DOHH2 (cell line): ENCODE measurements around the gene SMYD5.

ENCODE experiments used
- H3F3A ChIP-seq: fragments of 200-600 bp; sonication (generic), shearing (Covaris generic); 2 replicates; pipeline ENCODE4 v1.6.0; 2016; ENCODE audit warnings: antibody characterized with exemption, mild to moderate bottlenecking; ENCODE audit not compliant: control insufficient read depth, insufficient read depth
- H3K27ac ChIP-seq: fragments of 200-600 bp; sonication (generic); 2 replicates; pipeline ENCODE4 v1.5.1; 2014; ENCODE audit warnings: low read depth, mild to moderate bottlenecking, low read length, moderate library complexity
- H3K27me3 ChIP-seq: fragments of 200-600 bp; sonication (generic); 2 replicates; pipeline ENCODE4 v1.6.1; 2014; ENCODE audit warnings: mild to moderate bottlenecking, low read length, mixed read lengths; ENCODE audit not compliant: control insufficient read depth
- H3K36me3 ChIP-seq: fragments of 200-600 bp; sonication (generic); 2 replicates; pipeline ENCODE4 v1.6.1; 2014; ENCODE audit warnings: mild to moderate bottlenecking, low read length, moderate library complexity, mixed read lengths; ENCODE audit not compliant: control insufficient read depth
- H3K4me1 ChIP-seq: fragments of 200-600 bp; sonication (generic); 2 replicates; pipeline ENCODE4 v1.6.1; 2014; ENCODE audit warnings: mild to moderate bottlenecking, low read length, mixed read lengths; ENCODE audit not compliant: control insufficient read depth
- H3K4me2 ChIP-seq: fragments of 200-600 bp; sonication (generic); 2 replicates; pipeline ENCODE4 v1.6.0; 2014; ENCODE audit warnings: mild to moderate bottlenecking, low read length, moderate library complexity
- H3K4me3 ChIP-seq: fragments of 200-600 bp; sonication (generic); 2 replicates; pipeline ENCODE4 v1.5.1; 2014; ENCODE audit warnings: mild to moderate bottlenecking, low read length, mixed read lengths
- H3K79me2 ChIP-seq: fragments of 200-600 bp; sonication (generic); 2 replicates; pipeline ENCODE4 v1.6.1; 2014; ENCODE audit warnings: mild to moderate bottlenecking, low read length, mixed read lengths; ENCODE audit not compliant: control insufficient read depth
- H3K9me2 ChIP-seq: fragments of 200-600 bp; sonication (generic); replicated peaks from 2 replicates; pipeline ENCODE4 v1.6.1; 2014; ENCODE audit warnings: mild to moderate bottlenecking, low read length, mixed read lengths; ENCODE audit not compliant: control insufficient read depth
- H3K9me3 ChIP-seq: fragments of 200-600 bp; sonication (generic); 2 replicates; pipeline ENCODE4 v1.6.1; 2014; ENCODE audit warnings: antibody characterized with exemption, low read length, mixed read lengths; ENCODE audit not compliant: control insufficient read depth, insufficient read depth
- H4K20me1 ChIP-seq: fragments of 200-600 bp; sonication (generic); 2 replicates; pipeline ENCODE4 v1.6.0; 2014; ENCODE audit warnings: low read depth, mild to moderate bottlenecking, antibody characterized with exemption, low read length, moderate library complexity; ENCODE audit not compliant: control insufficient read depth, insufficient read depth
- EZH2phosphoT487 ChIP-seq: fragments of 200-600 bp; sonication (generic); IDR thresholded peaks from 2 replicates; pipeline ENCODE4 v1.6.1; 2017; ENCODE audit warnings: borderline replicate concordance, mild to moderate bottlenecking, antibody characterized with exemption, low read length, moderate library complexity, mixed read lengths
- TF ChIP-seq, protein P1 (sequence below): fragments of 200-600 bp; sonication (generic); IDR thresholded peaks from one replicate; pipeline ENCODE4 v1.5.1; 2014; ENCODE audit warnings: antibody characterized with exemption, mild to moderate bottlenecking, low read depth, low read length; ENCODE audit not compliant: poor library complexity, severe bottlenecking

The SMYD5 gene

DNA sequence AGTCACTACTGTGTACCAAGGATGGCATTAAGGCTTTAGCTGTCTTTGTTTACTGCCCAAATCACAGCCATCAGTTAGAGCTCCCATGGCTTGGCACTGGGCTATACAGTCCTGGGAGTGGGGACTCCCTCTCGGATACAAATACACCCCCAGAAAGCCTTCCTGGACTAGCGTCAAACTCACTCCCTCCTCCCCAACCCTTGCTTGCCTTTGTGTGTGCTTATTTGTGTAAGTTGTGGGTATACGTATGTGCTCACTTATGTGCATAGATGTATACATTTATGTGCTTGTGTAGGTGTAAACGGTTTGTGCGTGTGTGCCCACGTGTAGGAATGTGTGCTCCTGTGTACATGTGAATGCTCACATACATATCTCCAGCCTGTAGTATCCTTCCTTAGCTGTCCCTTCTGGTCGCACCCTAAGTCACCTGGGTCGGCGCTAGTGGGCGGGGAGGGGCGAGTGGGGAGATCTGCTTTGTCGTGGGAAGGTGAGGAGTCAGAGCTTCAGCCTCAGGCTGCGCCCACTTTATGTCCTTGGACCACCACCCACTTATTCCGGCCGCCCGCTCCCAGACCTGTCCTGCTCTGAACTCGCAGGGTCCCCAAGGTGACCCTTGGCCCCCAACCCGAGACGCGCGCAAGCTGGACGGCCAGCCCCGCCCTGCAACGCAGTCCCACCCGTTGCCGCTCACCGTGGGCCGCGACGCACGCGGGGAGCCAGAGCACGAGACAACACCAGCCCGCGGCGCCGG lies 18.5 kb downstream of the SMYD5 start:
- H3K27ac ChIP-seq: no peak overlapping the region
- TF ChIP-seq, protein P1, sequence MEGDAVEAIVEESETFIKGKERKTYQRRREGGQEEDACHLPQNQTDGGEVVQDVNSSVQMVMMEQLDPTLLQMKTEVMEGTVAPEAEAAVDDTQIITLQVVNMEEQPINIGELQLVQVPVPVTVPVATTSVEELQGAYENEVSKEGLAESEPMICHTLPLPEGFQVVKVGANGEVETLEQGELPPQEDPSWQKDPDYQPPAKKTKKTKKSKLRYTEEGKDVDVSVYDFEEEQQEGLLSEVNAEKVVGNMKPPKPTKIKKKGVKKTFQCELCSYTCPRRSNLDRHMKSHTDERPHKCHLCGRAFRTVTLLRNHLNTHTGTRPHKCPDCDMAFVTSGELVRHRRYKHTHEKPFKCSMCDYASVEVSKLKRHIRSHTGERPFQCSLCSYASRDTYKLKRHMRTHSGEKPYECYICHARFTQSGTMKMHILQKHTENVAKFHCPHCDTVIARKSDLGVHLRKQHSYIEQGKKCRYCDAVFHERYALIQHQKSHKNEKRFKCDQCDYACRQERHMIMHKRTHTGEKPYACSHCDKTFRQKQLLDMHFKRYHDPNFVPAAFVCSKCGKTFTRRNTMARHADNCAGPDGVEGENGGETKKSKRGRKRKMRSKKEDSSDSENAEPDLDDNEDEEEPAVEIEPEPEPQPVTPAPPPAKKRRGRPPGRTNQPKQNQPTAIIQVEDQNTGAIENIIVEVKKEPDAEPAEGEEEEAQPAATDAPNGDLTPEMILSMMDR: peak; percentile 43
- TF ChIP-seq EZH2phosphoT487: no peak
- H3F3A ChIP-seq: no peaks in the 10 kb centered on the region
- no peaks in the 10 kb centered on the region for H3K9me2 ChIP-seq
- peaks cover 28% of the 10 kb centered on the region for H4K20me1 ChIP-seq
- H3K4me1 ChIP-seq: peaks cover 32% of the 10 kb centered on the region
- peak overlapping the region; percentile 99 for H3K4me2 ChIP-seq
- no peaks in the 10 kb centered on the region for H3K27me3 ChIP-seq
- peaks cover 40% of the 10 kb centered on the region for H3K36me3 ChIP-seq
- H3K9me3 ChIP-seq: no peaks in the 10 kb centered on the region
- H3K79me2 ChIP-seq: peaks cover 48% of the 10 kb centered on the region
- H3K4me3 ChIP-seq: peak overlapping the region; percentile 95

DNA sequence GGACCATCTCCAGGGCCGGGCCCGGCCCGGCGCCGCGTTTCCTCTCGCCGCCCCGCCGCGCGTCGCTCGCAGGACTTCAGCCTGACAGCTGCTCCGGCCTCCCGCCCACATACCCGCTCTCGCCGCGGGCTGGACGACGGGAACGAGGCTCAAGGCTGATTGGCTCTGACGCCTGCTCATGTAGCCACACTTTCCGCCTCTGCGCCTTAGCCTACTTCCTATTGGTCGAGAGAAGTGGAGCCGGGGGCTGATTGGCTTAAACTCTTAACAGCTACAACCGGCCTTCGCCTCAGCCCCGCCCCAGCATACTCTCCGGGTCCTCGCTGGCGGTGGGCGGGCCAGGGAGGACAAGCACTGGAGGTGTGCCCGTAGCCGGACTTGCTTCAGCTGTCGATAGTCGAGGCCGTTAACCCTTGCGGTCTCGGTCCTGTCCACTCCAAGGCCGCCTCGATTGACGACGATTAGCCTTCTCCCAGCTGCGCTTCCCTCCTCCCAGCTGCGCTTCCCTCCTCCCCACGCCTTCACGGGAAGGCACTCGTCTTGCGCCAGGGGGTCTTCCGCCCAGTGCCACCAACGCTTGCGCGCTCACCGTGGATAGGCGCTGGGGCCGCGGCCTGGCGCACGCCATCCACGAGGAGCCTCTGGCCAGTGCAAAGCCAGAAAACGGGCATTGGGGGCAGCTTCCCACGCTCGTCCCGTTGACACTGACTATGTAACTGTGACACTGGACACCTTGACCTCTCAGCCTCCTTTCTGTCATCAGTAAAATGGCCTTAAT lies 19.3 kb downstream of the SMYD5 start, which contains the start of gene PRADC1:
Gene PRADC1, minus strand, starts transcription at position 86 of the 778 bp plus-strand sequence. Its CDS starts 79 bp downstream, at position 7.
- peaks cover 33% of the 10 kb centered on the region for H3K4me1 ChIP-seq
- H3K27ac ChIP-seq: peak within 1 kb of the TSS; percentile 74
- H3K36me3 ChIP-seq: peaks cover 42% of the 10 kb centered on the region
- H3K4me2 ChIP-seq: peak within 1 kb of the TSS; percentile 99
- H3K79me2 ChIP-seq: peaks cover 55% of the 10 kb centered on the region
- H3K4me3 ChIP-seq: peak within 1 kb of the TSS; percentile 95
- no peaks in the 10 kb centered on the region for H3F3A ChIP-seq
- no peaks in the 10 kb centered on the region for H3K9me3 ChIP-seq
- TF ChIP-seq EZH2phosphoT487: no peak
- TF ChIP-seq, protein P1: no peak
- no peaks in the 10 kb centered on the region for H3K9me2 ChIP-seq
- H3K27me3 ChIP-seq: no peaks in the 10 kb centered on the region
- peaks cover 32% of the 10 kb centered on the region for H4K20me1 ChIP-seq

DNA sequence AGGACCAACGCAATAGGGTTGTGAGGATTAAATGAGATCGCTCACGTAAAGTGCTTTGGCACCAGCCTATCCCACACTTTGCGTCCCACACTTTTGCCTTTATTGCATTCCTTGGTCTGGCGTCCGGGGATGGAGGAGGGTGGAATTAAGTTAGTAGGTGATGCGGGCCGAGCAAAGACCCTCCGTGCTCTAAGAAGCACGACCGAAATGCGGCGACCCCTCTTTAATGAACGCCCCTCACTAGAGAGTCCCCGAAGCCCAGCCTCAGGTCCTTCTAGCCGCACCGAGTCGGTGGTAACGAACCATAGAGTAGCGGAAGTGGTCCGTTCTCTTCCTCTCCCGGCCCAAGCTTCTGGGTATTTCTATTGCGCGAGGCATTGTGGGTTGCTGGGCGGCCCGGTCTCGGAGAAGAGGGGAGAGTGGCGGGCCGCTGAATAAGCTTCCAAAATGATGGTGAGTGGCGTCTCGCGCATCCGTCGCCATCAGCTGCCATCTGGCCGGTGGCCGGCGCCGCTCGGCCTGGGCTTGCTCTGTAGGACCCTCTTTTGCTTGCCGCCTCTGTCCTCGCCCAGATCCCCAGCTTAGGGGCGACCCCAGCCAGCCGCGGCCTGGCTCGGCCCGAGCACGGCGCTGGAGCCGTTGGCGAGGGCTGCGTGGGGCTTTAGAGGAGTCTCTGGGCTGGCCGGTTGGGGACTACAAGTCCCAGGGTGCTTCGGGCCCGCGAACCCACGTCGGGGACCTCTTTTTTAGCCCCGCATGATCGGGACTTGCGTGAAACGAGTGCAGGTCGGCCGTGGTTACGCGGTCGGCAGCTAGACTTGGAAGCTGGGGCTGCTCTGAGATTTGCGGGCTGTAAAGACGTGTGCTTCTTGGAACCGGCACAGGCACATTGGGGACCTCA lies 20.1 kb downstream of the SMYD5 start, which contains the start of gene CCT7:
Gene CCT7, plus strand, starts transcription at position 377 of the 901 bp plus-strand sequence. Its CDS starts 71 bp downstream, at position 448.
- H3F3A ChIP-seq: no peaks in the 10 kb centered on the region
- peaks cover 64% of the 10 kb centered on the region for H3K79me2 ChIP-seq
- H3K4me2 ChIP-seq: peak within 1 kb of the TSS; percentile 99
- H3K4me3 ChIP-seq: peak within 1 kb of the TSS; percentile 95
- TF ChIP-seq, protein P1: peak; percentile 15
- TF ChIP-seq EZH2phosphoT487: no peak
- H4K20me1 ChIP-seq: peaks cover 33% of the 10 kb centered on the region
- peaks cover 34% of the 10 kb centered on the region for H3K4me1 ChIP-seq
- H3K27me3 ChIP-seq: no peaks in the 10 kb centered on the region
- H3K27ac ChIP-seq: peak within 1 kb of the TSS; percentile 74
- no peaks in the 10 kb centered on the region for H3K9me3 ChIP-seq
- H3K9me2 ChIP-seq: no peaks in the 10 kb centered on the region
- H3K36me3 ChIP-seq: peaks cover 50% of the 10 kb centered on the region
